ENCODE measurements around the gene LITAFD.
"Not testable (repeated sequence)": the region's sequence is repeated elsewhere in the genome, so short reads cannot be mapped to it uniquely, and the experiment has no call there.

LITAFD gene

DNA sequence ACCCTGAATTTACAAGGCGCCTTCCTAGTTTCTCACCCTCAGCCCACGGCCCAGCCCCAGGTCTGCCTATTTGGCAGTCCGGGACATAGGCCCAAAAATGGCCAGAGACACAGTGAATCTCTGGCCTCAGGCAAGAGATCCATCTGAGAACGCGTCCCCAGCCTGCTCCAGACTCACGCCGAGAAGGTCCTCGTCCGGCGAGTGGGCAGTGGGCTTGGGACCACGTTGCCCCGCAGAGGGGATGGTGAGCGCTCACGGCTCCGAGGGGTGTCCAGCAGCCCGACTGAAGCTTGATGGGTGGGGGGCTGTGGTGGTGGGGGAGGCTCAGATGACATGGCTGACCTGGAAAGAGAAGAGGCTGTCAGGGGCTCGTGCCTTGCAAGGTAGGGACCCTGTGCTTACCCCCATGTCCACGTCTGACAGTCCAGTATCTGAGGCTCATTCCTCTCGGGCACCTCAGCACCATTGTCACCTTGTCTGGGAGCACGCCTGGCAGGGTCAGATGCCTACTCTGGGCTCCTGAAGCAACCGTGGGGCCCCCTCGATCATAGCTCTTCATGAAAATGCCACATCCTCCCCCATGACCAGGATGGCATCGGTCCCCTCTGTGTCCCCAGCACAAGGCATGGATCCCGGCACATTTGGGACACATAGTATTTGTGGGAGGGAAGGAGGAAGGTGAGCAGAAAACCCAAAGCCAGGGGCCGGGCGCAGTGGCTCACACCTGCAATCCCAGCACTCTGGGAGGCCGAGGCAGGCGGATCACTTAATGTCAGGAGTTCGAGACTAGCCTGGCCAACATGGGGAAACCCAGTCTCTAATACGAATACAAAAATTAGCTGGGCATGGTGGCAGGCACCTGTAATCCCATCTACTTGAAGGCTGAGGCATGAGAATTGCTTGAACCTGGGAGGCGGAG is 22.9 kb upstream of the LITAFD start:
- DNase-seq (ENCODE audit: low read depth) = no peak

DNA sequence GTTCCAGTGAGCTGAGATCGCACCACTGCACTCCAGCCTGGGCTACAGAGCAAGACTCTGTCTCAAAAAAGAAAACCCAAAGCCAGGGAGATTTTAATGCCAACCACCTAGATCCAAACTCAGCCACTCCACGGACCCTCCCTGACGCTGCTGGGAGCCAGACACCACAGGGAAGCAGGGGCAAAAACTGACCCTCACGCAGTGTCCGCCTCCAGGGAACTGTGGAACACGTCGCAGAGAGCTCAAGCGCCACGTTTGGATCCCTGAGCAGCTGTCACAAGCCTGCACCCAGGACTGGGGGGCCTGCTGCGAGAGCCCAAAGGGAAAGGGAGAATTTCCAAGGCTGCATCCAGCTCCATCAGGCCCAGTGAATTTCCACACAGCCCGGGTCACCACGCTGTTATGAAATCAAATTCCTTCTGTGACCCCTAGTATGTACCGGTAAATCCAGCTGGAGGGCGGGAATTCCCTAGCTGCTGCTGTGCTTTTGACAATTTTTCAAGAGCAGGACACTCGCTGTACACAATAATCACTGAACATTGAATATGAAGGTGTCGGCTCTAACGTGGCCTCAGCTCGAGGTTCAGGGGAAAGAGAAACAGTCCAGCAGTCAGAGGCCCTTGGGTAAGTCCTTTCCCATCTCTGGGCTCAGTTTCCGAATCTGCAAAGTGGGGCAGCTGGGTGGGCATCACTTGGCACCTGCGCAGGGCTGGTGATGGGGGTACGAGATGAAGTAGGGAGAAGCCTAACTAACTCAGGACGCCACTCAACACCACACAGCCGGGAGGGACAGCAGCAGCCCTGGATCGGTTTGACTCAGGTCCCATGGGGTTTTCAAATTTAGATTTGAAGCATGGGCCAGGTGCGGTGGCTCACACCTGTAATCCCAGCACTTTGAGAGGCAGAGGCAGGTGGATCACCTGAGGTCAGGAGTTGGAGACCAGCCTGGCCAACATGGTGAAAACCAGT is 22.0 kb upstream of the LITAFD start:
- DNase-seq (ENCODE audit: low read depth) = peak; percentile 45

GRCh38 chr16:8861563-8862308 is 20.4 kb upstream of the LITAFD start:
- no peak for DNase-seq (ENCODE audit: low read depth)

GRCh38 chr16:8862309-8863130 is 19.6 kb upstream of the LITAFD start:
- no peak for DNase-seq (ENCODE audit: low read depth)

- no peak for DNase-seq (ENCODE audit: low read depth)
Observed at GRCh38 chr16:8863594-8864424, 18.3 kb upstream of the LITAFD start.

DNA sequence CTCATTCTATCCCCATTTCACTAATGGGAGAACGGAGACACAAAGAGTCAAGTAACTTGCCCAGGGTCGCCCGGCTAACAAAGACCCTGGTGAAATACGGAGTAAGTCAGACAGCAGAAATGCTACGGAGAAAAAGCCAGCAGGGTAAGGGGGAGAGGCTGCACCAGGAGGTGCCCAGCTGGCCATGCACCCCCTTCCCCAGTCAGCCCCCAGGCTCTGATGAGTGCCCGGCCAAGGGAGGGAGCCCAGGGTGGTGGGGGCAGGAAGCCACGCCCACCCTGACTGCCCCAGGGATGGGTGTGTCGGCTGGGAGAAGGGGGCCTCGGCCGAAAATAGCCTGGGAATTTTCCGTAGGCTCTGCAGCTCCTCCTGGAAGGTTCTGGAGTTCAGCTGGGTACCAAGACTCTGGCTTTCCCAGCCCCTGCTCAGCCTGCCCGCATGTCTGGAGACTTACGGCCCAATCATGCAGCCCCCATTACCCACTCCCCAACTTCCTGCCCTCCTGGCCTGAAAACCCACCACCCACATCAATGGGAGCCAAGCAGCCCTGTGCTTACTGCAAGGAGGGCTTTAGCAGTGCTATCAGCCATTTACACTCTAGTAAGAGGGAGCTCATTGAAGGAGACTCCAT is 17.6 kb upstream of the LITAFD start:
- no peak for DNase-seq (ENCODE audit: low read depth)

GRCh38 chr16:8865145-8865882 is 16.8 kb upstream of the LITAFD start:
- no peak for DNase-seq (ENCODE audit: low read depth)

DNA sequence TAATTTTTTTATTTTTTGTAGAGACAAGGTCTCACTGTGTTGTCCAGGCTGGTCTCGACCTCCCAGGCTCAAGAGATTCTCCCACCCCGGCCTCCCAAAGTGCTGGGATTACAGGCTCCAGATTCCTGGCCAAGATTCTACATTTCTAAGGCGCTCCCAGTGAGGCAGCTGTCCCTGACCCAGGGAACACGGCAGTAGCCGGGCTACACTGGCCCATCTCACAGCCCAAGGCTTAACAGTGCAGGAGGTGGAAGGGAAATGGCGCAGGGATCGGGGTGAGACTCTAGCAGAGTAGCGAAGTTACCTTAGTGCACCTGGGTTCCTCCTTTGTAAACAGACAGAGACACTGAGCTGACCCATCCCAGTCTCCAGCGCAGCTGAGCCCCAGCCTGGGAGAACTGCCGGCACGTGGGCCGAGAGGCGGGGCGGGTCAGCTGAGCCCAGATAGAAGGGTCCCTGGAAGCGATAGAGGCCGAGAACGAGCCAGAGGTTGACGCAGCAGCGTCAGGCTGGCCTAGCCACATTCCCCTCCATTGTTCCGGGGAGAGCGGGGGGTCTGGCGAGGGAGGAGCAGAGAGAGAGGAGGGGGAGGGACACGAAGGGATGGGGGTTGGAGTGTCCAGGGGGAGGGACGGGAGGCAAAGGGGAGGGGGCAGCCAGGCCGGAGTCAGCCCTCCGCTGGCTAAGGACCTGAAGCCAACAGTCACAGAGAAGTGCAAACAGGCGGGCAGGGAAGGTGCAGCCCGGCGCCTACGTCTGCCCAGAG is 15.8 kb upstream of the LITAFD start:
- no peak for DNase-seq (ENCODE audit: low read depth)

GRCh38 chr16:8866884-8867215 is 15.3 kb upstream of the LITAFD start:
- no peak for DNase-seq (ENCODE audit: low read depth)

- DNase-seq (ENCODE audit: low read depth) = no peak
Observed at GRCh38 chr16:8867216-8867931, 14.8 kb upstream of the LITAFD start.

- DNase-seq (ENCODE audit: low read depth) = no peak
Observed at GRCh38 chr16:8867932-8868415, 14.2 kb upstream of the LITAFD start.

- DNase-seq (ENCODE audit: low read depth) = peak; percentile 90
Observed at GRCh38 chr16:8868416-8869211, 13.5 kb upstream of the LITAFD start, which contains the start of gene CARHSP1. TSS of gene CARHSP1 (minus strand) at chr16:8869006. CDS start at chr16:8859328, 9,678 bp downstream.

DNA sequence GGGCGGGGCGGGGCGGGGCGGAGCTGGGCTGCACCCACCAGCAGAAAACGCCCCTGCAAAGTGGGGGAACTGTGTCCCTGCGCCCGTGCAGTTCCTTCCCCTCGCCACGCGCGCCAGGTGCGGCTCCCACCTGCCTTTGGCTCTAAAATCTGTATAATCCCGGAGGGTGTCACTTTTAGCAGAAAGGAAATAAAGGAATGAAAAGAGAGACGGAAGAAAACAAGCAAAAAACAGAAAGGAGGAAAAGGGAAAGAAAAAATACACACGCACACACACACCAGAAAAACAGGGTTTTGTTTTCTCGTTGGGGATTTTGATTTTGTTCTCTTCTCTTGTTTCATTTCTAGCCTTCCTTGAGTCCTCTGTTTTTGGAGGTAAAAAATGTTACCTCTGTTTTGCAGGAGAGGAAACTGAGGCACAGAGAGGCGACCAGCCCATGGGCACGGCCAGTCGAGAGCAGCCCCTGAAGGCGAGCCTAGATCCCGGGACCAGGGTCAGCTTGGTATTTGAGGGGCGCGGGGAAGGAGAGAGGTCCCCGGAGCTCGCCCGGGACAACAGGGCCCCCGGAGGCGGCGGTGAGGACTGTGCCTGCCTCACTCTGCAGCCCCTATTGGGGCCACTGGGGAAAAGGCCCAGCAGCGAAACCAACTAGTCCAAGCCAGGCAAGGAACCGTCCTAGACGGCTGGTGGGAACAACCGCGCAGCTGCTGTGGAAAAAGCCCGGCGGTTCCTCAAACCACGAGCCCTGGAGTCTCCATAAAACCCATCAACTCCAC is 12.8 kb upstream of the LITAFD start:
- DNase-seq (ENCODE audit: low read depth) = no peak

GRCh38 chr16:8869988-8870241 is 12.2 kb upstream of the LITAFD start:
- not testable (repeated sequence) for DNase-seq (ENCODE audit: low read depth)

DNA sequence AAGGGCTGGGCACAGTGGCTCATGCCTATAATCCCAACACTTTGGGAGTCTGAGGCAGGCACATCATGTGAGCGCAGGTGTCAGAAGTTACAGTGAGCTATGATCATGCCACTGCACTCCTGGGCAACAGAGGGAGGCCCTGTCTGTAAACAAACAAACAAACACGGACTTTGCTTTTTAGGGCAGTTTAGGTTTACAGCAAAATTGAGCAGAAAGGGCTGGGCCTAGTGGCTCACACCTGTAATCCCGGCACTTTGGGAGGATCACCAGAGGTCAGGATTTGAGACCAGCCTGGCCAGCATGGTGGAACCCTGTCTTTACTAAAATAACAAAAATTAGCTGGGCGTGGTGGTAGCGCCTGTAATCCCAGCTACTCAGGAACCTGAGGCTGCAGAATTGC is 10.1 kb upstream of the LITAFD start:
- no peak for DNase-seq (ENCODE audit: low read depth)

All from ELR (cell line).